ENCODE data around the gene DMP1.

- no peak for TF ChIP-seq CTCF (conservative IDR thresholded peaks at IDR 0.05; ENCODE audit: low read depth, low read length)
- no peak for TF ChIP-seq EZH2 (IDR thresholded peaks at IDR 0.05; ENCODE audit: low read length, unreplicated experiment)
- no peak for TF ChIP-seq EZH2phosphoT487 (IDR thresholded peaks at IDR 0.05; ENCODE audit: borderline replicate concordance, low read length)
These were observed 38.2 kb downstream of the DMP1 start for GRCh38 chr4:87688316-87688715.
